PC-9 (cell line): ENCODE data around the gene GALNT10. TPM values are rescaled to one million over a fixed set of nuclear protein-coding genes. Genes with fewer than 3 reads are reported as not detected.

Experiments used
- BruUV-seq: library from RNA; stranded (reverse); fragments of 400-500 nt; replicated peaks from 2 replicates; lab custom pipeline; 2021; lab: Mats Ljungman, UMichigan
- CTCF ChIA-PET: fragments of 300-600 bp; sonication (Branson Sonifier 250); formaldehyde crosslinking; loops from one replicate; lab custom pipeline; 2022; ENCODE audit warnings: antibody characterized with exemption; lab: Charles Lee
- POLR2A ChIA-PET: fragments of 300-600 bp; sonication (Branson Sonifier 250); formaldehyde crosslinking; loops from one replicate; lab custom pipeline; 2022; ENCODE audit warnings: antibody characterized with exemption; ENCODE audit not compliant: unreplicated experiment; lab: Charles Lee
- DNase-seq, 2 experiments: peaks; one replicate each; pipeline versions ENCODE4 v3.0.0 to v3.0.0-alpha.2; 2015 to 2022; ENCODE audit warnings: mixed read lengths in 1 of 2
- H2AFZ ChIP-seq: fragments of 200-600 bp; sonication (generic); 2 replicates; pipeline ENCODE4 v1.8.1; 2017; ENCODE audit warnings: antibody characterized with exemption
- H3F3A ChIP-seq: fragments of 200-600 bp; sonication (generic); 2 replicates; pipeline ENCODE4 v1.8.1; 2017; ENCODE audit warnings: antibody characterized with exemption, mild to moderate bottlenecking, low read depth; ENCODE audit not compliant: insufficient read depth
- H3K27ac ChIP-seq: fragments of 200-600 bp; sonication (generic); 2 replicates; pipeline ENCODE4 v1.6.1; 2016; ENCODE audit warnings: mixed run types
- H3K27me3 ChIP-seq: fragments of 200-600 bp; sonication (generic); 2 replicates; pipeline ENCODE4 v1.6.1; 2016; ENCODE audit warnings: low read depth, mixed run types; ENCODE audit not compliant: insufficient read depth
- H3K36me3 ChIP-seq: fragments of 200-600 bp; sonication (generic); 2 replicates; pipeline ENCODE4 v1.6.1; 2016; ENCODE audit warnings: low read depth, mixed run types
- H3K4me1 ChIP-seq: fragments of 200-600 bp; sonication (generic); replicated peaks from 2 replicates; pipeline ENCODE4 v1.6.1; 2016; ENCODE audit warnings: mixed run types; ENCODE audit not compliant: insufficient read depth
- H3K4me2 ChIP-seq: fragments of 200-600 bp; sonication (generic); 2 replicates; pipeline ENCODE4 v1.6.1; 2017; ENCODE audit warnings: mixed run types
- H3K4me3 ChIP-seq: fragments of 200-600 bp; sonication (generic); 2 replicates; pipeline ENCODE4 v1.6.1; 2016; ENCODE audit warnings: mixed run types
- H3K79me2 ChIP-seq: fragments of 200-600 bp; sonication (generic); 2 replicates; pipeline ENCODE4 v1.6.1; 2017; ENCODE audit warnings: low read depth, mixed run types
- H3K9me2 ChIP-seq: fragments of 200-600 bp; sonication (generic); 2 replicates; pipeline ENCODE4 v1.8.1; 2017; ENCODE audit warnings: mild to moderate bottlenecking; ENCODE audit not compliant: insufficient read depth
- H3K9me3 ChIP-seq: fragments of 200-600 bp; sonication (generic); 2 replicates; pipeline ENCODE4 v1.8.1; 2016; ENCODE audit warnings: low read depth; ENCODE audit not compliant: insufficient read depth
- H4K20me1 ChIP-seq: fragments of 200-600 bp; sonication (generic); 2 replicates; pipeline ENCODE4 v1.8.1; 2017; ENCODE audit not compliant: insufficient read depth
- EZH2 ChIP-seq: fragments of 200-600 bp; sonication (generic); IDR thresholded peaks from 2 replicates; pipeline ENCODE4 v1.8.0; 2017; ENCODE audit warnings: antibody characterized with exemption, low read depth
- intact Hi-C: fragments of 100-400 bp; cut with micrococcal nuclease; formaldehyde crosslinking; loops from one replicate; pipeline ENCODE4 v1.10.0; 2022; ENCODE audit not compliant: unreplicated experiment
- total RNA-seq: library from RNA; stranded (reverse); gene quantifications from 2 replicates; pipeline ENCODE4 v1.2.3, GENCODE V29; 2021
- TF ChIP-seq, protein P1 (sequence below): fragments of 200-600 bp; sonication (generic); conservative IDR thresholded peaks from 2 replicates; pipeline ENCODE4 v1.6.1; 2017; ENCODE audit warnings: mixed run types, antibody characterized with exemption, mild to moderate bottlenecking, moderate library complexity

The GALNT10 gene
- total RNA-seq, 1 experiment from 2014 or later, result 101 TPM

DNA sequence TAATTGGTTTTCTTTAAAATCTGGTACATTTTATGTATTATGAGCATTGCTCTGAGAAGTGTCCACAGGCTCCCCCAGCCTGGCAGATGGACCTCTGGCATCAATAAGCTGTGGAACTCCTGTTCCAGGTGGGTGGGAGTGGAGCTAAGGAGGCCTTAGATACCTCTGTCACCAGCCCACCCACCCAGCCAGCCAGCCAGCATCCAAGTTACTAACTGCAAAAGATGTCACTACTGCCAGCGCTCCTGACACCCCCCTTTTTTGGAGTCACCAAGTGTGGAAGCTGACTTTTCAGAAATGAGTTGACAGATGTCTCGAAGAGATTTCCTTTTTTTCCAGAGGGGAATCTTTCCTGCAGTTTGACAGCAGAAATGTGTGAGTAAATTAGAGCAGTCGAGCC is 111.2 kb downstream of the GALNT10 start:
- Histone ChIP-seq H3K4me1 (peaks cover 34% of the 10 kb centered on the region), H3K4me2 (no peak overlapping the region), H3K9me3 (peaks cover 4% of the 10 kb centered on the region; the same call in 1 of the 2 replicates), H3K9me2 (no peaks in the 10 kb centered on the region), H3F3A (peaks cover 14% of the 10 kb centered on the region), H2AFZ (no peak overlapping the region), H3K79me2 (peaks cover 15% of the 10 kb centered on the region; the same call in 1 of the 2 replicates), H4K20me1 (no peaks in the 10 kb centered on the region), H3K27me3 (no peaks in the 10 kb centered on the region), H3K36me3 (peaks cover 65% of the 10 kb centered on the region), H3K4me3 (no peak overlapping the region), H3K27ac (no peak overlapping the region)
- intact Hi-C loops, result no loop called here
- no TSS peak for BruUV-seq
- no peak for TF ChIP-seq EZH2
- TF ChIP-seq, protein P1, sequence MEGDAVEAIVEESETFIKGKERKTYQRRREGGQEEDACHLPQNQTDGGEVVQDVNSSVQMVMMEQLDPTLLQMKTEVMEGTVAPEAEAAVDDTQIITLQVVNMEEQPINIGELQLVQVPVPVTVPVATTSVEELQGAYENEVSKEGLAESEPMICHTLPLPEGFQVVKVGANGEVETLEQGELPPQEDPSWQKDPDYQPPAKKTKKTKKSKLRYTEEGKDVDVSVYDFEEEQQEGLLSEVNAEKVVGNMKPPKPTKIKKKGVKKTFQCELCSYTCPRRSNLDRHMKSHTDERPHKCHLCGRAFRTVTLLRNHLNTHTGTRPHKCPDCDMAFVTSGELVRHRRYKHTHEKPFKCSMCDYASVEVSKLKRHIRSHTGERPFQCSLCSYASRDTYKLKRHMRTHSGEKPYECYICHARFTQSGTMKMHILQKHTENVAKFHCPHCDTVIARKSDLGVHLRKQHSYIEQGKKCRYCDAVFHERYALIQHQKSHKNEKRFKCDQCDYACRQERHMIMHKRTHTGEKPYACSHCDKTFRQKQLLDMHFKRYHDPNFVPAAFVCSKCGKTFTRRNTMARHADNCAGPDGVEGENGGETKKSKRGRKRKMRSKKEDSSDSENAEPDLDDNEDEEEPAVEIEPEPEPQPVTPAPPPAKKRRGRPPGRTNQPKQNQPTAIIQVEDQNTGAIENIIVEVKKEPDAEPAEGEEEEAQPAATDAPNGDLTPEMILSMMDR, result no peak
- POLR2A ChIA-PET, result no interaction called here
- CTCF ChIA-PET, result no interaction called here
- no peak for DNase-seq

DNA sequence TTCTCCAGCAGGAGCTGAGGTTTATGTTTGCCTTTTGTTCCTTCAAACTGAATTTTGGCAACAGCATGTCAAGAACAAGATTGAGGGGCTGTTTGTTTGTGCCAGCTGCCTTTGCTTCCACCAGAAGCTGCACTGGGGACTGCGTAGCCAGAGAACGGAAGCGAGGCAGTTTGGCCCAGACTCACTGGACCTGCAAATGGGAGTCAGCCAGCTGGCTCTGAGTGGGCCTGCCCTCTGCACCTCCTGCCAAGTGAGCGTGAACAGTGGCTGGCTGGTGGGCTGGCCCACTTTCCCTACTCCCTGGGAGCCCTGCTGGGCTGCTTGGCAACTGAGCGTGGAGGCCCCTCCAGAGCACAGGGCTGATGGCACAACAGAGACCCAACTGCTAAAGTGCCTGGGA is 111.6 kb downstream of the GALNT10 start:
- H3K9me3 ChIP-seq, result peaks cover 4% of the 10 kb centered on the region; the same call in 1 of the 2 replicates
- peaks cover 34% of the 10 kb centered on the region for H3K4me1 ChIP-seq
- no peak for DNase-seq
- no peaks in the 10 kb centered on the region for H3K9me2 ChIP-seq
- no TSS peak for BruUV-seq
- H3K27me3 ChIP-seq, result no peaks in the 10 kb centered on the region
- TF ChIP-seq, protein P1, result no peak
- no peak for TF ChIP-seq EZH2
- H3K27ac ChIP-seq, result no peak overlapping the region
- peaks cover 15% of the 10 kb centered on the region; the same call in 1 of the 2 replicates for H3K79me2 ChIP-seq
- intact Hi-C loops, result no loop called here
- H3K4me3 ChIP-seq, result no peak overlapping the region
- no peak overlapping the region for H2AFZ ChIP-seq
- peaks cover 66% of the 10 kb centered on the region for H3K36me3 ChIP-seq
- no peak overlapping the region for H3K4me2 ChIP-seq
- ChIA-PET POLR2A (no interaction called here), CTCF (no interaction called here)
- H3F3A ChIP-seq, result peaks cover 14% of the 10 kb centered on the region; the same call in 1 of the 2 replicates
- no peaks in the 10 kb centered on the region for H4K20me1 ChIP-seq

DNA sequence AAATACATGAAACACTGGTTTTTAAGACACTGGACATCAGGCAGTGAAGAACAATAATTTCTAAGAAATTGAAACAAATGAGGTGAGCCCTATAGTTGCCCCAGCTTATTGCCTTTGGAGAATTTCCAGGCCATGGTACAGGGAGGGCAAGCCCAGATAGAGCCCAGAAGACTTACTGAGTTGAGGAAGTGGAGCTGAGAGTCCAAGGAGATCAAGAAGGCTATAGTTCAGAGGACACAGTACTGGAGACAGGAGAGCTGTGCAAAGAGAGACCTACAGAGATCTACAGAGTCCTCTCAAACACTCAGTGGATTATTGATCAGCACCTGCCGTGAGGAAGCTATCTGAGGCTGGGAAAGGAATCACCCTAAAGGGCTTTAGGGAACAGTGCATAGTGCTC is 112.6 kb downstream of the GALNT10 start:
- Histone ChIP-seq H3K9me2 (no peaks in the 10 kb centered on the region), H3K27ac (no peak overlapping the region), H3K79me2 (peaks cover 7% of the 10 kb centered on the region; the same call in 1 of the 2 replicates), H3F3A (peaks cover 20% of the 10 kb centered on the region), H2AFZ (no peak overlapping the region), H3K27me3 (no peaks in the 10 kb centered on the region), H4K20me1 (no peaks in the 10 kb centered on the region), H3K36me3 (peaks cover 61% of the 10 kb centered on the region), H3K4me1 (peaks cover 34% of the 10 kb centered on the region), H3K4me3 (no peak overlapping the region), H3K9me3 (peaks cover 4% of the 10 kb centered on the region; the same call in 1 of the 2 replicates), H3K4me2 (no peak overlapping the region)
- BruUV-seq, result no TSS peak
- intact Hi-C loops, result no loop called here
- CTCF ChIA-PET, result no interaction called here
- TF ChIP-seq EZH2, result no peak
- TF ChIP-seq, protein P1, result no peak
- POLR2A ChIA-PET, result no interaction called here
- DNase-seq, result no peak
